ENCODE measurements around the gene ROBO1. TPM values are rescaled to one million over a fixed set of nuclear protein-coding genes. Genes with fewer than 3 reads are reported as not detected.

ROBO1 gene
- total RNA-seq, 4 donors from 2014 or later: 12.3 to 112 (median 27.1) TPM

DNA sequence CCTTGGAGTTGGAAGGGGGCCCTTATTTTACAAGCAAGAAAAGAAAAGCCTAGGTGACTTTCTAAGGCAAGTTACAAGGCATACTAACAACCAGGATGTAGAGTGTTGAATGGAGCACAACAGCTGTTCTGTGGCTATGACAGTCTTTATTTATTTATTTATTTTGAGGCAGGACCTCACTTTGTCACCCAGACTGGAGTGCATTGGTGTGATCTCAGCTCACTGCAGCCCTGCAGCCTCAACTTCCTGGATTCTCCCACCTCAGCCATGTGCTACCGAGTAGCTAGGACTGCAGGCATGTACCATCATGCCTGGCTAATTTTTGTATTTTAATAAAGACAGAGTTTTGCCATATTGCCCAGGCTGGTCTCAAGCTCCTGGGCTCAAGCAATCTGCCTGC is 973.4 kb downstream of the ROBO1 start:
- Histone ChIP-seq H3K4me1 (no peaks in the 10 kb centered on the region), H3K36me3 (no peaks in the 10 kb centered on the region), H3K27ac (no peak overlapping the region), H3K27me3 (no peaks in the 10 kb centered on the region), H3K9me3 (no peaks in the 10 kb centered on the region), H3K4me3 (no peak overlapping the region)
- no peak for TF ChIP-seq POLR2A (IDR thresholded peaks at IDR 0.05)
- TF ChIP-seq, protein P1, sequence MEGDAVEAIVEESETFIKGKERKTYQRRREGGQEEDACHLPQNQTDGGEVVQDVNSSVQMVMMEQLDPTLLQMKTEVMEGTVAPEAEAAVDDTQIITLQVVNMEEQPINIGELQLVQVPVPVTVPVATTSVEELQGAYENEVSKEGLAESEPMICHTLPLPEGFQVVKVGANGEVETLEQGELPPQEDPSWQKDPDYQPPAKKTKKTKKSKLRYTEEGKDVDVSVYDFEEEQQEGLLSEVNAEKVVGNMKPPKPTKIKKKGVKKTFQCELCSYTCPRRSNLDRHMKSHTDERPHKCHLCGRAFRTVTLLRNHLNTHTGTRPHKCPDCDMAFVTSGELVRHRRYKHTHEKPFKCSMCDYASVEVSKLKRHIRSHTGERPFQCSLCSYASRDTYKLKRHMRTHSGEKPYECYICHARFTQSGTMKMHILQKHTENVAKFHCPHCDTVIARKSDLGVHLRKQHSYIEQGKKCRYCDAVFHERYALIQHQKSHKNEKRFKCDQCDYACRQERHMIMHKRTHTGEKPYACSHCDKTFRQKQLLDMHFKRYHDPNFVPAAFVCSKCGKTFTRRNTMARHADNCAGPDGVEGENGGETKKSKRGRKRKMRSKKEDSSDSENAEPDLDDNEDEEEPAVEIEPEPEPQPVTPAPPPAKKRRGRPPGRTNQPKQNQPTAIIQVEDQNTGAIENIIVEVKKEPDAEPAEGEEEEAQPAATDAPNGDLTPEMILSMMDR (IDR thresholded peaks at IDR 0.05): no peak
- DNase-seq: no peak
- intact Hi-C loops (cut with DNase I; ENCODE audit: low total_unique reads): no loop called here

DNA sequence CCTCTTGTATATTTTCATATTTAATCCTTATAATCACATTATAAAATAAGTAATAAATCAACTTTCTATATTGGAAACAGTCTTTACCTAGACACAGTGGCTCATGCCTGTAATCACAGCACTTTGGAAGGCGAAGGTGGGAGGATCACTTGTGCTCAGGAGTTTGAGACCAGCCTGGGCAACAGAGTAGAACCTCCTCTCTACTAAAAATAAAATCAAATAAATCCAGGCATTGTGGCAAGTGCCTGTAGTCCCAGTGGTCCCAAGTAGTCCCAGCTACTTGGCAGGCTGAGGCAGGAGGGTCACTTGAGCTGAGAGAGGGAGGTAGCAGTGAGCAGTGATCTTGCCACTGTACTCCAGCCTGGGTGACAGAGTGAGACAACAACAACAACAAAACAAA is 975.1 kb downstream of the ROBO1 start:
- Histone ChIP-seq H3K9me3 (no peaks in the 10 kb centered on the region), H3K27ac (no peak overlapping the region), H3K27me3 (no peaks in the 10 kb centered on the region), H3K36me3 (no peaks in the 10 kb centered on the region), H3K4me1 (no peaks in the 10 kb centered on the region), H3K4me3 (no peak overlapping the region)
- TF ChIP-seq POLR2A (IDR thresholded peaks at IDR 0.05): no peak
- TF ChIP-seq, protein P1 (IDR thresholded peaks at IDR 0.05): no peak
- intact Hi-C loops (cut with DNase I; ENCODE audit: low total_unique reads): no loop called here
- no peak for DNase-seq

DNA sequence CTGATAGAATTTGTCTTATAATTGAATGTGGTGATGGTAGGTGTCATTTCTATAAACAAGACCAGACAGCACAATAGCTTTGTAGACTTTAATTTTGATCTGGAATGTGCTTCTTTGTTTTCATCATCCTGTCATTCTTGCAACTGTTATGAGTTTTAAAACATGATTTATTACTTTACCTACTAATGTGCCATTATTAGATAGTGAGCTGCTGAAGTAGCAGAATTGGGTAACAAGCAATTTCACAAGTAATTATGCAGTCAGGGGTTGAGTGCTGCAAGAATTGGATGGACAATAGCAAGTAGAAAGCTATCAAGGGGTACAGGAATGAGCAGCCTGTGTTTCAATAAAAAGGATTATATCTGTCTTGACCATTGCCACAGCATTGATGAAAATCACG is 975.6 kb downstream of the ROBO1 start:
- no peak overlapping the region for H3K4me3 ChIP-seq
- H3K27me3 ChIP-seq: no peaks in the 10 kb centered on the region
- TF ChIP-seq, protein P1 (IDR thresholded peaks at IDR 0.05): no peak
- no peak for TF ChIP-seq POLR2A (IDR thresholded peaks at IDR 0.05)
- intact Hi-C loops (cut with DNase I; ENCODE audit: low total_unique reads): no loop called here
- H3K36me3 ChIP-seq: no peaks in the 10 kb centered on the region
- H3K4me1 ChIP-seq: no peaks in the 10 kb centered on the region
- H3K9me3 ChIP-seq: no peaks in the 10 kb centered on the region
- DNase-seq: no peak
- no peak overlapping the region for H3K27ac ChIP-seq

DNA sequence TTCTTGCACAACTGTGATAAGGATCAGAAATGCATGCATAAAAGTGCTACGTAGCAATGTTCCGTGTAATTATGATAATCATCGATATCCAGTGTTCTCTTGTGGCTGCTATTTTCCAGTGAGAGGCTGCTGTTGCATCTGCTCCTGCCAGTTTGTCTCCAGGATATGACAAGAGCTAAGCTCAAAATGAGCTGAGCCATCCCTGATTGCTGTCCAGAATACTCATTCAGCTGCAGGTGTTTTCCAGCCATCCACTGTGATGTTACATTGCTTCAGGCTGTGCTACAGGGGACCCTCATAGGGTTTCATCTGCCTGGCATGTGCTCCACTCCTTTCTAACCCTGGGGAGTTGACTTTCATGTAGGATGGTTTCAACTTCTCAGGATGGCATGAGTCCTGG is 976.0 kb downstream of the ROBO1 start:
- Histone ChIP-seq H3K36me3 (no peaks in the 10 kb centered on the region), H3K27me3 (no peaks in the 10 kb centered on the region), H3K4me1 (no peaks in the 10 kb centered on the region), H3K27ac (no peak overlapping the region), H3K9me3 (no peaks in the 10 kb centered on the region), H3K4me3 (no peak overlapping the region)
- intact Hi-C loops (cut with DNase I; ENCODE audit: low total_unique reads): no loop called here
- DNase-seq: no peak
- TF ChIP-seq, protein P1 (IDR thresholded peaks at IDR 0.05): no peak
- TF ChIP-seq POLR2A (IDR thresholded peaks at IDR 0.05): no peak

DNA sequence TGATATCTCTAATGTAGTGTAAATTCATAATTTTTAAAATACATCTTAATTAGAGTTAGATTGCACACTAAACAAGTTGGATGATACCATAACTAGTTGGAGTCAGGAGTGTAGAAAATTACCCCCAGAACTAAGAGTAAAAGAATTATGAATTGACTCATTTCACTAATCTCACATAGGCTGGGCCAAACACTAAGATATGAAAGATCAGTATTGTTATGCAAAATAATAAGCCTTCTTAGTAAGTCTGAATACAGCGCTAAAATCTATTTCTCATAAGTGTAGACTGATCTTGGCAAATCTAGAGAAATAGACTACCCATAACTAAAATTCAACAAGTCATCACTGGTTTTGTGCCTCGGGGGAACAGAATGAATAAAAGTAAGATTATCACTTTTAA is 979.0 kb downstream of the ROBO1 start:
- H3K4me3 ChIP-seq: no peak overlapping the region
- H3K4me1 ChIP-seq: no peaks in the 10 kb centered on the region
- no peak overlapping the region for H3K27ac ChIP-seq
- intact Hi-C loops (cut with DNase I; ENCODE audit: low total_unique reads): no loop called here
- H3K36me3 ChIP-seq: no peaks in the 10 kb centered on the region
- DNase-seq: no peak
- TF ChIP-seq, protein P1 (IDR thresholded peaks at IDR 0.05): no peak
- TF ChIP-seq POLR2A (IDR thresholded peaks at IDR 0.05): no peak
- no peaks in the 10 kb centered on the region for H3K9me3 ChIP-seq
- H3K27me3 ChIP-seq: no peaks in the 10 kb centered on the region
